Measurements from ENCODE around the gene VEZT.

The VEZT gene

DNA sequence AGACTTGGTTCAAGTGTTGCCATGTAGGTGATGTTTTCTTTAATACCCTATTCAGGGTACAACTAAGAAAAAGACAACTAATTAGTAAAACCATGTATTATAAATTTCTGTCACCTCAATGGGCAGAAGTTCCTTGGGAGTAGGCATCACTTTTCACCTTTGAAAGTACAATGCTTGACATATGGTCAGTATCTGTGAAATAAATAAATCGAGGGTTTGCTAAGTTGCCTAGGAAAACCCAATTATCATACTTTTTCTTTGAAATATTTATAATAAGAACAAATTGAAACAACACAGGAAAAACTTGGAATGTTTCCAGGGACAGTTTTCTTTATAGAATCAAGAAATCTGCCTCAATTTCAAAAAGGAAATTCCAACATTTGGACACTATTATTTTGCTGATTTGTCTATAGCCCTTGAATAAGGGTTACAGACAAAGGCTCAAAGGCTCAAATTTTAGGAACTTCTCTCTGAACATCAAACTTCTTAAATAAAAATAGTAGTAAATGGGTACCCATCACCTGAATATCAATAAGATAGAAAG, 14.0 kb upstream of the VEZT start:
- no peaks in the 10 kb centered on the region for H3K9me3 ChIP-seq (ENCODE audit: insufficient read depth, low read depth, low read length)
- no peak overlapping the region for H2AK5ac ChIP-seq (ENCODE audit: low read length)
- H3K9ac ChIP-seq (ENCODE audit: low read length), result no peak overlapping the region
- no CpG with 5 or more reads among the region's 1 CpG for WGBS (ENCODE audit: extremely low coverage, insufficient coverage, insufficient read length)
- H4K91ac ChIP-seq (ENCODE audit: low read depth, low read length), result no peak overlapping the region
- H3K4me2 ChIP-seq (ENCODE audit: low read length), result no peak overlapping the region
- no peak overlapping the region for H3K23ac ChIP-seq (ENCODE audit: low read length)
- H2BK12ac ChIP-seq (ENCODE audit: low read length), result no peak overlapping the region
- H4K8ac ChIP-seq (ENCODE audit: low read depth, low read length), result no peak overlapping the region
- peaks cover 8% of the 10 kb centered on the region for H3K79me2 ChIP-seq (ENCODE audit: control insufficient read depth, insufficient read depth, low read length, poor library complexity)
- H3K18ac ChIP-seq (ENCODE audit: low read length), result no peak overlapping the region
- no peak overlapping the region for H2BK5ac ChIP-seq (ENCODE audit: low read depth, low read length, poor library complexity)
- H3K27me3 ChIP-seq (ENCODE audit: insufficient read depth, low read length), result no peaks in the 10 kb centered on the region
- no peak overlapping the region for H4K12ac ChIP-seq (ENCODE audit: low read depth, low read length)
- H2BK120ac ChIP-seq (ENCODE audit: insufficient read depth, low read length, poor library complexity), result no peak overlapping the region
- H3K4ac ChIP-seq (ENCODE audit: low read depth, low read length), result no peak overlapping the region
- H3K4me3 ChIP-seq (ENCODE audit: low read depth, low read length), result no peak overlapping the region
- no peak overlapping the region for H2AFZ ChIP-seq (ENCODE audit: insufficient read depth, low read length, poor library complexity)
- peaks cover 3 to 7% of the 10 kb centered on the region in 2 experiments for H3K36me3 ChIP-seq (ENCODE audit: control insufficient read depth in 1 of 2, insufficient read depth in 2 of 2, low read length in 2 of 2)
- peaks cover 13 to 22% of the 10 kb centered on the region in 2 experiments for H3K4me1 ChIP-seq (ENCODE audit: control insufficient read depth in 1 of 2, insufficient read depth in 2 of 2, low read length in 2 of 2)
- no peak for DNase-seq
- peak overlapping the region; percentile 96 for H3K27ac ChIP-seq (ENCODE audit: low read depth, low read length)
- no peak overlapping the region for H3K14ac ChIP-seq (ENCODE audit: low read length)
- H3K79me1 ChIP-seq (ENCODE audit: low read length), result peaks cover 25% of the 10 kb centered on the region

DNA sequence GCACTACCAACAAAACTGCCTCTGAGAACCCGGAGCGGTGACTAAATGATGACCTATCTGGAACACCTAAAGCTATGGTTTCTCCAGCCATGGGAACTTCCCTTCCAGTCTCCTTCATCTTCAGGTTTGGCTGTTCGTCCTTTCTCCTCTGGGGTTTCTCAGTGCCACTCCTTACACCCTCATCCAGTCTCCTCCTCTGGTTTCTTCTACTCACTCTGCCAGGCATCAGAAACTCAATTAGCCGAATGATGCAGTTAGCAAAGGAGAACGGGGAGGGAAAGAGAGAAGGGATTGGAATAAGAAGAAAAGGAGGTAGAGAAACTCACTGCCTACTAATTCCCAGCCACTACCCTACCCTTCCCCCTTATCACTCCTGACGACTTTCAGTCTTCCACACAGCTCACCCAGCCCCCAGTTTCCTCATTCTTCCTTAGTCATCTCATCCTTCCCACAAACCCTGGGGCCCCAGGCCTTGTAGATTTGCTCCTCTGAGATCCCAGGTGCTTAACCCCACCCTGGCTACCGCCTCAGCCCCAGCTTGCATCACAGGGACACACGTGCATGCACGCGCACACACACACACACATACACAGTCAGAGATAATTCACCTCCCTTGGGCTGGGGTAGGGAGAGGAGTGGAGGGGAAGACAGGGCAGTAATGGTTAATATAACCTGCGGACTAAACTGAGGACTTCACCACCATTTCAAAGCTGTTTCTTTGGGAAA, 13.3 kb upstream of the VEZT start:
- no peak overlapping the region for H3K9ac ChIP-seq (ENCODE audit: low read length)
- peak overlapping the region; percentile 96 for H3K27ac ChIP-seq (ENCODE audit: low read depth, low read length)
- H3K4me1 ChIP-seq (ENCODE audit: control insufficient read depth in 1 of 2, insufficient read depth in 2 of 2, low read length in 2 of 2), result peaks cover 18 to 27% of the 10 kb centered on the region in 2 experiments
- peak overlapping the region; percentile 96 for H2BK12ac ChIP-seq (ENCODE audit: low read length)
- H3K4me2 ChIP-seq (ENCODE audit: low read length), result peak overlapping the region; percentile 55
- H4K12ac ChIP-seq (ENCODE audit: low read depth, low read length), result peak overlapping the region; percentile 59
- H2AK5ac ChIP-seq (ENCODE audit: low read length), result peak overlapping the region; percentile 93
- peaks cover 8% of the 10 kb centered on the region for H3K79me2 ChIP-seq (ENCODE audit: control insufficient read depth, insufficient read depth, low read length, poor library complexity)
- DNase-seq, result peak; percentile 90 to 96
- no peak overlapping the region for H3K23ac ChIP-seq (ENCODE audit: low read length)
- H3K4ac ChIP-seq (ENCODE audit: low read depth, low read length), result peak overlapping the region; percentile 90
- no peaks in the 10 kb centered on the region for H3K9me3 ChIP-seq (ENCODE audit: insufficient read depth, low read depth, low read length)
- no CpG with 5 or more reads among the region's 11 CpGs for WGBS (ENCODE audit: extremely low coverage, insufficient coverage, insufficient read length)
- H4K8ac ChIP-seq (ENCODE audit: low read depth, low read length), result peak overlapping the region; percentile 71
- H3K4me3 ChIP-seq (ENCODE audit: low read depth, low read length), result no peak overlapping the region
- peak overlapping the region; percentile 88 for H3K18ac ChIP-seq (ENCODE audit: low read length)
- peak overlapping the region; percentile 96 for H2BK5ac ChIP-seq (ENCODE audit: low read depth, low read length, poor library complexity)
- peaks cover 25% of the 10 kb centered on the region for H3K79me1 ChIP-seq (ENCODE audit: low read length)
- H3K36me3 ChIP-seq (ENCODE audit: control insufficient read depth in 1 of 2, insufficient read depth in 2 of 2, low read length in 2 of 2), result peaks cover 3 to 14% of the 10 kb centered on the region in 2 experiments
- peak overlapping the region; percentile 93 for H2BK120ac ChIP-seq (ENCODE audit: insufficient read depth, low read length, poor library complexity)
- H2AFZ ChIP-seq (ENCODE audit: insufficient read depth, low read length, poor library complexity), result peak overlapping the region; percentile 43
- peak overlapping the region; percentile 93 for H3K14ac ChIP-seq (ENCODE audit: low read length)
- H4K91ac ChIP-seq (ENCODE audit: low read depth, low read length), result peak overlapping the region; percentile 95
- no peaks in the 10 kb centered on the region for H3K27me3 ChIP-seq (ENCODE audit: insufficient read depth, low read length)

DNA sequence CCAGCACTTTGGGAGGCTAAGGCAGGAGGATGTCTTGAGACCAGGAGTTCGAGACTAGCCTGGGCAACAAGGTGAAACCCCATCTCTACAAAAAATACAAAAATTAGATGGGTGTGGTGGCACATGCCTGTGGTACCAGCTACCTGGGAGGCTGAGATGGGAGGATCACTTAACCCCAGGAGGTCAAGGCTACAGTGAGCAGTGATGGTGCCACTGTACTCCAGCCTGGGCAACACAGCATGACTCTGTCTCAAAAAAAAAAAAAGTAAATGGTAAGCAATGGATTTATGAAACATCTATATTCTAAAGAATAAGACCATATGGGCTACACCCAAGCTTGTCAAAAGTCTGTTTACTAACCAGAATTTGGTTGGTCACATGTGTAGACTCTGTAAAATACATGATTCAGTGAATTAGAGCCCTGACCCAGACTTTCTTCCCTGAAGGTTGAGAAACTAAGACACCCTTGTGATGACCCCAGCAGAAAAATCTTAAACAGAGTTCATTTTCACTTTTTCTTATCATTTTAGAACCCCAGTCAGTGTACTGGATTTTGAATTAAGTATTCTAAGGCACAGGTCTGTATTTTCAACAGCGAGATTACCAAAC, 12.5 kb upstream of the VEZT start:
- no peaks in the 10 kb centered on the region for H3K9me3 ChIP-seq (ENCODE audit: insufficient read depth, low read depth, low read length)
- H2BK120ac ChIP-seq (ENCODE audit: insufficient read depth, low read length, poor library complexity), result peak overlapping the region; percentile 90
- H4K8ac ChIP-seq (ENCODE audit: low read depth, low read length), result peak overlapping the region; percentile 53
- no CpG with 5 or more reads among the region's 2 CpGs for WGBS (ENCODE audit: extremely low coverage, insufficient coverage, insufficient read length)
- peak overlapping the region; percentile 96 for H2BK5ac ChIP-seq (ENCODE audit: low read depth, low read length, poor library complexity)
- peak overlapping the region; percentile 98 for H2BK12ac ChIP-seq (ENCODE audit: low read length)
- no peaks in the 10 kb centered on the region for H3K27me3 ChIP-seq (ENCODE audit: insufficient read depth, low read length)
- H3K4me1 ChIP-seq (ENCODE audit: control insufficient read depth in 1 of 2, insufficient read depth in 2 of 2, low read length in 2 of 2), result peaks cover 18 to 27% of the 10 kb centered on the region in 2 experiments
- H4K12ac ChIP-seq (ENCODE audit: low read depth, low read length), result no peak overlapping the region
- H4K91ac ChIP-seq (ENCODE audit: low read depth, low read length), result peak overlapping the region; percentile 93
- H3K18ac ChIP-seq (ENCODE audit: low read length), result peak overlapping the region; percentile 88
- H3K9ac ChIP-seq (ENCODE audit: low read length), result no peak overlapping the region
- peaks cover 25% of the 10 kb centered on the region for H3K79me1 ChIP-seq (ENCODE audit: low read length)
- H3K27ac ChIP-seq (ENCODE audit: low read depth, low read length), result peak overlapping the region; percentile 96
- H3K4me2 ChIP-seq (ENCODE audit: low read length), result peak overlapping the region; percentile 7
- peak overlapping the region; percentile 72 for H3K4ac ChIP-seq (ENCODE audit: low read depth, low read length)
- H2AFZ ChIP-seq (ENCODE audit: insufficient read depth, low read length, poor library complexity), result no peak overlapping the region
- H3K79me2 ChIP-seq (ENCODE audit: control insufficient read depth, insufficient read depth, low read length, poor library complexity), result peaks cover 8% of the 10 kb centered on the region
- H3K36me3 ChIP-seq (ENCODE audit: control insufficient read depth in 1 of 2, insufficient read depth in 2 of 2, low read length in 2 of 2), result peaks cover 3 to 16% of the 10 kb centered on the region in 2 experiments
- H2AK5ac ChIP-seq (ENCODE audit: low read length), result peak overlapping the region; percentile 76
- DNase-seq, result no peak
- H3K23ac ChIP-seq (ENCODE audit: low read length), result no peak overlapping the region
- peak overlapping the region; percentile 81 for H3K14ac ChIP-seq (ENCODE audit: low read length)
- H3K4me3 ChIP-seq (ENCODE audit: low read depth, low read length), result no peak overlapping the region

DNA sequence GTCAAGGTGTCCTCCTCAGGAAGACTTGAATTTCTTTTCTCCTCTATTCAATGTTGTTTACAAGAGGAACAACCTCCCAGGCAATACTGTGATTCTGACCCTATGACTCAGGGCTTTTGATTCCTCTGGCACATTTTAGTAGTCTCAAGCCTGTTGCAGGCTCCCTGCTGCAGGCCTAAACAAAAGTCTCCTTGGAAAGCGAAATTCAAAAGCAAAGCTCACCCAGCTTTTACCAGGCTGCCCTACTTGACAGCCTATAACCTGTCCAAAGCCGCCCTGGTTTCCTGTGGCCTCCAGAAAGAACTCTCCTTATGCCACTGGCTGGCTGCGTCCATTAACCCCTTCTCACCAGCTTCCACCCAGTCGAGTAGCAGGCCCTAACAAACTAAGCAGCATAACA, 11.9 kb upstream of the VEZT start:
- peak overlapping the region; percentile 18 for H4K91ac ChIP-seq (ENCODE audit: low read depth, low read length)
- no peak overlapping the region for H3K23ac ChIP-seq (ENCODE audit: low read length)
- no peak overlapping the region for H3K9ac ChIP-seq (ENCODE audit: low read length)
- H3K14ac ChIP-seq (ENCODE audit: low read length), result peak overlapping the region; percentile 40
- peak; percentile 61 to 75 for DNase-seq
- H3K4ac ChIP-seq (ENCODE audit: low read depth, low read length), result no peak overlapping the region
- H2BK120ac ChIP-seq (ENCODE audit: insufficient read depth, low read length, poor library complexity), result peak overlapping the region; percentile 82
- peaks cover 3 to 19% of the 10 kb centered on the region in 2 experiments for H3K36me3 ChIP-seq (ENCODE audit: control insufficient read depth in 1 of 2, insufficient read depth in 2 of 2, low read length in 2 of 2)
- peaks cover 8% of the 10 kb centered on the region for H3K79me2 ChIP-seq (ENCODE audit: control insufficient read depth, insufficient read depth, low read length, poor library complexity)
- H2BK5ac ChIP-seq (ENCODE audit: low read depth, low read length, poor library complexity), result peak overlapping the region; percentile 81
- H3K27me3 ChIP-seq (ENCODE audit: insufficient read depth, low read length), result no peaks in the 10 kb centered on the region
- H3K27ac ChIP-seq (ENCODE audit: low read depth, low read length), result peak overlapping the region; percentile 96
- H3K79me1 ChIP-seq (ENCODE audit: low read length), result peaks cover 25% of the 10 kb centered on the region
- no peaks in the 10 kb centered on the region for H3K9me3 ChIP-seq (ENCODE audit: insufficient read depth, low read depth, low read length)
- peak overlapping the region; percentile 83 for H3K18ac ChIP-seq (ENCODE audit: low read length)
- H2BK12ac ChIP-seq (ENCODE audit: low read length), result peak overlapping the region; percentile 36
- peak overlapping the region; percentile 49 for H2AFZ ChIP-seq (ENCODE audit: insufficient read depth, low read length, poor library complexity)
- H3K4me1 ChIP-seq (ENCODE audit: control insufficient read depth in 1 of 2, insufficient read depth in 2 of 2, low read length in 2 of 2), result peaks cover 18 to 27% of the 10 kb centered on the region in 2 experiments
- H3K4me2 ChIP-seq (ENCODE audit: low read length), result peak overlapping the region; percentile 7
- H4K8ac ChIP-seq (ENCODE audit: low read depth, low read length), result peak overlapping the region; percentile 66
- H2AK5ac ChIP-seq (ENCODE audit: low read length), result no peak overlapping the region
- WGBS (ENCODE audit: extremely low coverage, insufficient coverage, insufficient read length), result no CpG with 5 or more reads among the region's 4 CpGs
- no peak overlapping the region for H3K4me3 ChIP-seq (ENCODE audit: low read depth, low read length)
- H4K12ac ChIP-seq (ENCODE audit: low read depth, low read length), result peak overlapping the region; percentile 59
